GM19193 (cell line): ENCODE results near the gene CTBP2.

Experiments
- POLR2A ChIP-seq: IDR thresholded peaks from 4 replicates; pipeline ENCODE4 v1.6.1; 2011; ENCODE audit not compliant: insufficient read depth, insufficient read length; ENCODE audit errors: extremely low read depth

Gene CTBP2

GRCh38 chr10:125101049-125101448 lies 59.3 kb downstream of the CTBP2 start:
- TF ChIP-seq POLR2A, result no peak

DNA sequence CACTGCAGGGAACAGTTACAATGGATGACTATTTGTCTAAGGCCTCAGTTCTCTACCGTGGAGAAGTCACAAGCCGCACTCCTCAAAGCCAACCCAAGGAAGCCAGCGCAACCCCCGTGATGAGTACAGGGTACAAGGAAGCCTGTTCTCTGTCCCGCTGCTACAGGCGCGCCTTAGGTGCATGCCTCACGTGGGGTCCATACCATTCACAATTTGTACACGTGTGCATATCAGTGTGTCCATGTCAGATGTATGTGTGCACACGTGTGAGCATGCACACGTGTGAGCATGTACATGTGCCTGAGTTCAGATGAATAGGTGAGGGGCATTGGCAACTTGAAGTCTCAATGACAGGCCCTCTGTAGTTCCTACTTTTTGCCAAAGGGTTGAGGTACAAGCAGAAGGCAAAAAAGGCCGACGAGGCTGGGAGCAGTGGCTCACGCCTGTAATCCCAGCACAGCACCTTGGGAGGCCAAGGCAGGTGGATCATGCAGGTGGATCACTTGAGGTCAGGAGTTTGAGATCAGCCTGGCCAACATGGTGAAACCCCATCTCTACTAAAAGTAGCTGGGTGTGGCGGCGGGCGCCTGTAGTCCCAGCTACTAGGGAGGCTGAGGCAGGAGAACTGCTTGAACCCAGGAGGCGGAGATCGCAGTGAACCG lies 62.8 kb downstream of the CTBP2 start:
- TF ChIP-seq POLR2A, result no peak

DNA sequence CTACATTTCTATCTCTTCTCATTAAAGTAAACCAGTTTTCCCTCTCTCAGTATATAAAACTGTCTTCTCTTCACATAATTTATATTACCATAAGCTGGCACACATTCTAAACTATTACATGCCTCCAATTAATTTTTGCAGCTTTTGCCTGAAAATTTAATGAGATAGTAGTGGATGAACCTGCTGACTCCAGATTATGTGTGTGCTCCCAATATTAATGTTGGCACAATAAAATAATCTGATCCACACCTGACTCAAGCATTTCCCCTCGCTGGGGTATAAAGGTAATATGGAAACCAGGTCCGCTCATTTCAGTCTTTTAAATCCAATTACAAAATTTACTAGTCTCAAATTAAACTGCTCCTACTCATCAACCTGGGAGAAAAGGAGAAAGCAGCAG lies 63.4 kb downstream of the CTBP2 start:
- no peak for TF ChIP-seq POLR2A

GRCh38 chr10:125096371-125096770 lies 64.0 kb downstream of the CTBP2 start:
- no peak for TF ChIP-seq POLR2A

- TF ChIP-seq POLR2A, result no peak
These were observed 64.6 kb downstream of the CTBP2 start for GRCh38 chr10:125095776-125096175.

DNA sequence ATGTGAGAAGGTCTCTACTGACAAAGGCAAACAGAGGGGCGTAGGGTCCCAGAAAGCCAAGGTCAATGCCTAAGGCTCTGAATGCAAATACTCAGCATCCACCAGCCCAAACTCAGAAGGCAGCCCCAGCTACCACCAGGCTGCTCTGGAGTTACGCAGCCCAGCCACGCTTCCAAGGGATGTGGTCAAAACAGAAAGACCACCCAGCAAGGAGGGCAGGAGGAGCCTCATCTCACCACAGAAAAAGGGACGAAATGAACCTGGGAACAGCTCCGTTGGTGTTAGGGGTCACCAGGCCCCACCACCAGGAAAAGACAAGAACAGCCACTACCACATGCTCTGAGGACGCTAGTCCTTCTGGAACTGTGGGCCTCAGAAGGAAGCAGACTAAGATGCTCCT lies 65.1 kb downstream of the CTBP2 start:
- TF ChIP-seq POLR2A, result no peak

- no peak for TF ChIP-seq POLR2A
These were observed 65.6 kb downstream of the CTBP2 start for GRCh38 chr10:125094806-125095205.

- TF ChIP-seq POLR2A, result no peak
These were observed 66.2 kb downstream of the CTBP2 start for GRCh38 chr10:125093974-125094705.

DNA sequence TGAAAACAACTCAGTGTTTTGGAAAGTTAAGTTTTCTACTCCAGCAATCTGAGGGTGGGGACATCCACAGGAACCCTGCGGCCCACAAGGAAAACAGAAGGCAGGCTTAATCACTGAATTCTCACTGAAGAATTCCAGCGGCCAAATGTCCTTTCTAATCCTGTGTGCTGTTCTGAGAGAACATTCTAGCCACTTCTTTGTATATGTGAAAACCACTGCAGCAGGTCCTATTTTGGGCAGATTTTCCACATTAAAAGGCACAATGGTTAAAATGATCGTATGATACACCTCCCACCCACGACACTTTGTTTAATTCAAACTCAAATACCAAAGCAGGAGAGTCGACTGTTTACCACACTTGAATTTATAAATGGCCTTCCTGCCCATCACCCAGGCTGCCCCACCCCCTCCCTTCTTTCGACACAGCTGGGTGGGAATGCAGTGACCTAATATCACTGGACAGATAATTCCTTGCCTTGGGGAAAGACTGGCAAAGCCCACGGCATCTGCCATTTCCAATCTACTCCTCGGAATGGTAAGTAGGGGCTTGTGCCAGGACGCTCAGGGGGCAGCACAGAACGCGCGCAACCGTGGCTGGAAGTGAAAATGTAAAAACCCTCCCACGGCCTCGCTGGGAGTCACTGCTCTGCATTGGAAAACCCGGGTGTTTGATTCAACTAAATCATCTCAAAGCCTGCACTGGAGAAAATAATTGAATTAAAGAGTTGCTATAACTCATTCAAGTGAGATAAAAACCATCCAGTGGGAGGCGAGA lies 67.0 kb downstream of the CTBP2 start:
- no peak for TF ChIP-seq POLR2A

GRCh38 chr10:125092564-125093031 lies 67.8 kb downstream of the CTBP2 start:
- no peak for TF ChIP-seq POLR2A

DNA sequence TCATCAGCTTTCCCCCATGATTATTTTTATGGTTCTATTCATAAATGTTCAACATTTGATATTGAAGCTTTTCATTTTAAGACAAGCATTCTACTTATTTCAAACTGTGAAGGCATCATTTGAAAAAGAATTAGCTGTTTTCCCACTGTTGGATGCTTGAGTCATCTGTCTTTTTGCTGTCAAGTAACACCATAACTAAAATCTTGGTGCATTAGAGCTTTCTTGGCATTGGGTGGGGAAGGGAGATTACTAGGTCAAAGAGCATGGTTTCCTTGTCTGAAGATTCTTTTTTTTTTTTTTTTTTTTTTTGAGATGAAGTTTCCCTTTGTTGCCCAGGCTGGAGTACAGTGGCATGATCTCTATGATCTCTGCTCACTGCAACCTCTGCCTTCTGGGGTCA lies 68.5 kb downstream of the CTBP2 start:
- no peak for TF ChIP-seq POLR2A

- no peak for TF ChIP-seq POLR2A
These were observed 70.9 kb downstream of the CTBP2 start for GRCh38 chr10:125089469-125089868.

- TF ChIP-seq POLR2A, result no peak
These were observed 72.5 kb downstream of the CTBP2 start for GRCh38 chr10:125087897-125088215.

- TF ChIP-seq POLR2A, result no peak
These were observed 73.0 kb downstream of the CTBP2 start for GRCh38 chr10:125087191-125087896.

GRCh38 chr10:125086691-125087090 lies 73.7 kb downstream of the CTBP2 start:
- no peak for TF ChIP-seq POLR2A
